Breast epithelium (tissue), 4 donors: Measurements from ENCODE around the gene LAMA3. TPM values are rescaled to one million over a fixed set of nuclear protein-coding genes. Genes with fewer than 3 reads are reported as not detected.

Source experiments
- DNase-seq, 2 donors: peaks; one replicate each; pipeline ENCODE4 v3.0.0-alpha.2; 2019; ENCODE audit warnings: low spot score in 2 of 2
- H3K27ac ChIP-seq, 2 donors: fragments of 200-600 bp; sonication (generic) in 1 of 2; one replicate each; pipeline ENCODE4 v1.5.1; 2016 to 2019; ENCODE audit warnings: mild to moderate bottlenecking in 1 of 2
- H3K27me3 ChIP-seq, 2 donors: fragments of 200-600 bp; sonication (generic) in 1 of 2; one replicate each; pipeline versions ENCODE4 v1.5.1 to v1.6.0; 2017 to 2019; ENCODE audit warnings: control low read depth in 1 of 2, mild to moderate bottlenecking in 1 of 2
- H3K36me3 ChIP-seq: fragments of 200-600 bp; one replicate; pipeline ENCODE4 v1.5.1; 2019
- H3K4me1 ChIP-seq, 2 donors: fragments of 200-600 bp; sonication (generic); one replicate each; pipeline ENCODE4 v1.5.1; 2016 to 2019; ENCODE audit warnings: control low read depth in 1 of 2
- H3K4me3 ChIP-seq, 3 donors: fragments of 200-600 bp; sonication (generic); 1 replicate in 2 of 3; 2 replicates in 1 of 3; pipeline ENCODE4 v1.5.1; 2016 to 2019; ENCODE audit warnings: mild to moderate bottlenecking in 3 of 3, moderate library complexity in 2 of 3
- H3K9me3 ChIP-seq, 2 donors: fragments of 200-600 bp; sonication (generic) in 1 of 2; one replicate each; pipeline ENCODE4 v1.5.1; 2016 to 2019; ENCODE audit warnings: control low read depth in 1 of 2
- POLR2A ChIP-seq: fragments of 450-650 bp; IDR thresholded peaks from one replicate; pipeline ENCODE4 v1.6.1; 2016; ENCODE audit warnings: antibody characterized with exemption, mild to moderate bottlenecking, moderate library complexity
- POLR2AphosphoS5 ChIP-seq, 3 donors: sonication (generic); formaldehyde crosslinking; IDR thresholded peaks; one replicate each; pipeline ENCODE4 v1.6.1; 2017; ENCODE audit warnings: antibody characterized with exemption in 3 of 3
- intact Hi-C: fragments of 100-400 bp; cut with DNase I; formaldehyde crosslinking; loops from one replicate; pipeline ENCODE4 v1.15.1; 2023; ENCODE audit warnings: low total_unique reads
- total RNA-seq, 3 donors: library from RNA; depleted of rRNA; stranded (reverse); fragments of >200 nt; gene quantifications; one replicate each; pipeline ENCODE4 v1.1.0, GENCODE V29; 2016
- TF ChIP-seq, protein P1 (sequence below), 3 donors: fragments of 450-650 bp; IDR thresholded peaks; one replicate each; pipeline ENCODE4 v1.5.1; 2016 to 2017; ENCODE audit warnings: antibody characterized with exemption in 3 of 3, mild to moderate bottlenecking in 3 of 3, moderate library complexity in 3 of 3

LAMA3 gene
- total RNA-seq, 3 donors from 2014 or later: 43.4 to 173 (median 127) TPM

DNA sequence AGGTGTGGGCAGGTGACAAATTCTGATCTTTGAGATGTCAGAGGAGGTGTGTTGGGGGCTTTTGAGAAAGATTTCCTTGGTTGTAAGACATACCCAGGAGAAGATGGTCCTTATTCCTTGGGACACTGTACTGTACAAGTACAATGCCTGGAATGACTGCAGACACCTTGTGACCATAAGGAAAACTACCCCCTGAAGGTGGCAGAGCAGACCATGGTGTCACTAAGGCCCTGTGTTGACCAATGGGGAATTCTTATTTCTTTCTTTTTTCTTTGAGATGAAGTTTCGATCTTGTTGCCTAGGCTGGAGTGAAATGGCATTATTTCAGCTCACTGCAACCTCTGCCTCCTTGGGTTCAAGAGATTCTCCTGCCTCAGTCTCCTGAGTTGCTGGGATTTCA is 22.1 kb upstream of the LAMA3 start:
- intact Hi-C loops: no loop called here
- TF ChIP-seq POLR2AphosphoS5 (IDR thresholded peaks at IDR 0.05): no peak
- no peak for TF ChIP-seq POLR2A
- TF ChIP-seq, protein P1, sequence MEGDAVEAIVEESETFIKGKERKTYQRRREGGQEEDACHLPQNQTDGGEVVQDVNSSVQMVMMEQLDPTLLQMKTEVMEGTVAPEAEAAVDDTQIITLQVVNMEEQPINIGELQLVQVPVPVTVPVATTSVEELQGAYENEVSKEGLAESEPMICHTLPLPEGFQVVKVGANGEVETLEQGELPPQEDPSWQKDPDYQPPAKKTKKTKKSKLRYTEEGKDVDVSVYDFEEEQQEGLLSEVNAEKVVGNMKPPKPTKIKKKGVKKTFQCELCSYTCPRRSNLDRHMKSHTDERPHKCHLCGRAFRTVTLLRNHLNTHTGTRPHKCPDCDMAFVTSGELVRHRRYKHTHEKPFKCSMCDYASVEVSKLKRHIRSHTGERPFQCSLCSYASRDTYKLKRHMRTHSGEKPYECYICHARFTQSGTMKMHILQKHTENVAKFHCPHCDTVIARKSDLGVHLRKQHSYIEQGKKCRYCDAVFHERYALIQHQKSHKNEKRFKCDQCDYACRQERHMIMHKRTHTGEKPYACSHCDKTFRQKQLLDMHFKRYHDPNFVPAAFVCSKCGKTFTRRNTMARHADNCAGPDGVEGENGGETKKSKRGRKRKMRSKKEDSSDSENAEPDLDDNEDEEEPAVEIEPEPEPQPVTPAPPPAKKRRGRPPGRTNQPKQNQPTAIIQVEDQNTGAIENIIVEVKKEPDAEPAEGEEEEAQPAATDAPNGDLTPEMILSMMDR (IDR thresholded peaks at IDR 0.05): no peak
- Histone ChIP-seq H3K36me3 (no peaks in the 10 kb centered on the region), H3K4me3 (no peak overlapping the region), H3K27me3 (no peaks in the 10 kb centered on the region), H3K9me3 (no peaks in the 10 kb centered on the region), H3K27ac (no peak overlapping the region), H3K4me1 (no peaks in the 10 kb centered on the region)
- DNase-seq: no peak

DNA sequence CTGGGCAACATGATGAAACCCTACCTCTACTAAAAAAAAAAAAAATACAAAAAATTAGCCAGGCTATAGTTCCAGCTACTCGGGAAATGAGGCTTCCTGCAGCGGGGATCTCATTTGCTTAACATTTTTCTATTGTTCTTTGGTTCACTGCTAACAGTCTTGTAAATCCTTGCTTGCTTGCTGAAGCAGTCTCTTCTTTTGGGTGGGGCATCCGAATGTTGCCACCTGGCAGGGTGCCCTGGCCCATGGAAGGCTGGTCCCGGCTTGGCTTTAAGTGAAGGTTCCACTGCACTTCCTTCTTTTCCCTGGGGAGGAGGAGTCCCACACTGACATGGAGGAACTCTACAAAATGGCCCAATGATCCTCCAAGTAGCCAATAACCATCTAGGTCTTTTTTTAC is 20.5 kb upstream of the LAMA3 start:
- no peaks in the 10 kb centered on the region for H3K27me3 ChIP-seq
- H3K4me1 ChIP-seq: no peaks in the 10 kb centered on the region
- no peak overlapping the region for H3K27ac ChIP-seq
- intact Hi-C loops: no loop called here
- no peaks in the 10 kb centered on the region for H3K36me3 ChIP-seq
- DNase-seq: no peak
- H3K9me3 ChIP-seq: no peaks in the 10 kb centered on the region
- TF ChIP-seq, protein P1 (IDR thresholded peaks at IDR 0.05): no peak
- no peak for TF ChIP-seq POLR2AphosphoS5 (IDR thresholded peaks at IDR 0.05)
- no peak for TF ChIP-seq POLR2A
- no peak overlapping the region for H3K4me3 ChIP-seq

DNA sequence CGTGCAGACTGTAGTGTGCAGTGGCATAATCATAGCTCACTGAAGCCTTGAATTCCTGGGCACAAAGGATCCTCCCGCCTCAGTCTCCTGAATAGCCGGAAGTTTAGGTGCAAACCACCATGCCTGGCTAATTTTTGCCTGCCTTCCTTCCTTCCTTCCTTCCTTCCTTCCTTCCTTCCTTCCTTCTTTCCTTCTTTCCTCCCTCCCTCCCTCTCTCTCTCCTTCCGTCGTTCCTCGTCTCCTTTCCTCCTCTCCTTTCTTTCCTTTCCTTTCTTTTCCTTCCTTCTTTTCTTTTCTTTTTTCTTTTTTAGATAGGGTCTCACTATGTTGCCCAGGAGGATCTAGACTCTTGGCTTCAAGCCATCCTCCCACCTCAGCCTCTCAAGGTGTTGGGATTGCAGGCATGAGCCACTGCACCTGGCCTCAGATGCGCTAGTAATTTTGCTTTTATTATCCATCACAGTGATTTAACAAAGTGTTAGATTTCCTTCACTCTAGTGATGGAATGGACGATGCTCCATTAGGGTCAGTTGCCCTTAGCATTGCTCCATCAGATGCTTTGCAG is 20.0 kb upstream of the LAMA3 start:
- Histone ChIP-seq H3K4me1 (no peaks in the 10 kb centered on the region), H3K27me3 (no peaks in the 10 kb centered on the region), H3K9me3 (no peaks in the 10 kb centered on the region), H3K27ac (no peak overlapping the region), H3K4me3 (no peak overlapping the region), H3K36me3 (no peaks in the 10 kb centered on the region)
- intact Hi-C loops: no loop called here
- TF ChIP-seq POLR2AphosphoS5 (IDR thresholded peaks at IDR 0.05) (no peak), POLR2A (no peak)
- TF ChIP-seq, protein P1 (IDR thresholded peaks at IDR 0.05): no peak
- DNase-seq: no peak

DNA sequence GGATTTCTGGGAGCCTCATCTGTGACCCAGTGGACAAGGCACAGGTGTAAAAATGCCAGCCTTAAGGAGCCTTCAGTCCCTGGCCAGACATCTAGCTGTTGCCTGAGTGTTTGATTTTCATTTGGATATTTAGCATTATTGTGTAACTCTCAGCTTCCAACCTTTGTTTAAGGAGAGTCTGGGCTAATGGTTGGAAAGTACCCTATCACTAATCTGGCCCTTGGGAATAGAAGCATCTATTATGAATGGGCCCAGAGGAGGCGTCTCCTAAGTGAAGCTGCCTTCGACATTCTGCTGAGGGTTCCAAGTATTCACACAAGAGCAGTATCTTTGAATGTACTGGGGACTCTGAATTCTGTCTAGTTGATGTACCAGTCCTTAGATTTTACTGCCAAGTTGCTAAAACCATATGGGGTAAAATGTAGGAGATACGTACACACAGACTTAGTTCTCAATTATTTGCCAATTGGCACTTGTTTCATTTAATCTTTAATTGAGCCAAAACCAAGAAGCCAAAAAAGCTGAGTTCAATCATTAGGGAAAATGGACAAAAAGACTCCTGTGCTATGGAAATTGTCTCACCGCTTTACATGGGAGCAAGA is 19.3 kb upstream of the LAMA3 start:
- H3K4me1 ChIP-seq: no peaks in the 10 kb centered on the region
- no peaks in the 10 kb centered on the region for H3K27me3 ChIP-seq
- H3K4me3 ChIP-seq: no peak overlapping the region
- TF ChIP-seq POLR2A (no peak), POLR2AphosphoS5 (IDR thresholded peaks at IDR 0.05) (no peak)
- TF ChIP-seq, protein P1 (IDR thresholded peaks at IDR 0.05): no peak
- no peak for DNase-seq
- H3K27ac ChIP-seq: no peak overlapping the region
- intact Hi-C loops: no loop called here
- H3K36me3 ChIP-seq: no peaks in the 10 kb centered on the region
- no peaks in the 10 kb centered on the region for H3K9me3 ChIP-seq

DNA sequence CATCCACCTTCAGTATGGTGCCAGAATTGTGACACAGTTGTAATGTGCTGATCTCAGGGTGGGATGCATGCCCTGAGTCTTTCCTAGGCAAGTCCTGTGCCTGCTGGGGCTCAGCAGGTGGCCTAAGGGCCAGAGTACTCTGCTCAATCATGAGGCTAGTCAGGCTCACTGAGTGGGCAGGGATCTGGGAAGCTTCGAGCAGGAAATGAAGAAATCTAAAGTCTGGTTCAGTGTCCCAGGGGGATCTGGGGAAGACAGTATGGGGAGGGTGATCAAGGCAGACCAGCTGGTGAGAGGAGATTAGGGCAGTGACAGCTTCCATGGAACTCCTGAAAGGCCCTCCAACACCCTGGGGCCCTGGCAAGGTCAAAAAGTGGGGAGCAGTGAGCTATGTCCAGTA is 17.7 kb upstream of the LAMA3 start:
- no peaks in the 10 kb centered on the region for H3K4me1 ChIP-seq
- no peak overlapping the region for H3K27ac ChIP-seq
- H3K36me3 ChIP-seq: no peaks in the 10 kb centered on the region
- DNase-seq: no peak
- intact Hi-C loops: no loop called here
- H3K4me3 ChIP-seq: no peak overlapping the region
- TF ChIP-seq, protein P1 (IDR thresholded peaks at IDR 0.05): no peak
- TF ChIP-seq POLR2AphosphoS5 (IDR thresholded peaks at IDR 0.05) (no peak), POLR2A (no peak)
- H3K27me3 ChIP-seq: no peaks in the 10 kb centered on the region
- no peaks in the 10 kb centered on the region for H3K9me3 ChIP-seq
